ENCODE results near the gene GALNT2. TPM values are rescaled to one million over a fixed set of nuclear protein-coding genes. Genes with fewer than 3 reads are reported as not detected.

The GALNT2 gene
- total and polyA plus RNA-seq, 4 donors = 47.5 to 182 (median 114) TPM

DNA sequence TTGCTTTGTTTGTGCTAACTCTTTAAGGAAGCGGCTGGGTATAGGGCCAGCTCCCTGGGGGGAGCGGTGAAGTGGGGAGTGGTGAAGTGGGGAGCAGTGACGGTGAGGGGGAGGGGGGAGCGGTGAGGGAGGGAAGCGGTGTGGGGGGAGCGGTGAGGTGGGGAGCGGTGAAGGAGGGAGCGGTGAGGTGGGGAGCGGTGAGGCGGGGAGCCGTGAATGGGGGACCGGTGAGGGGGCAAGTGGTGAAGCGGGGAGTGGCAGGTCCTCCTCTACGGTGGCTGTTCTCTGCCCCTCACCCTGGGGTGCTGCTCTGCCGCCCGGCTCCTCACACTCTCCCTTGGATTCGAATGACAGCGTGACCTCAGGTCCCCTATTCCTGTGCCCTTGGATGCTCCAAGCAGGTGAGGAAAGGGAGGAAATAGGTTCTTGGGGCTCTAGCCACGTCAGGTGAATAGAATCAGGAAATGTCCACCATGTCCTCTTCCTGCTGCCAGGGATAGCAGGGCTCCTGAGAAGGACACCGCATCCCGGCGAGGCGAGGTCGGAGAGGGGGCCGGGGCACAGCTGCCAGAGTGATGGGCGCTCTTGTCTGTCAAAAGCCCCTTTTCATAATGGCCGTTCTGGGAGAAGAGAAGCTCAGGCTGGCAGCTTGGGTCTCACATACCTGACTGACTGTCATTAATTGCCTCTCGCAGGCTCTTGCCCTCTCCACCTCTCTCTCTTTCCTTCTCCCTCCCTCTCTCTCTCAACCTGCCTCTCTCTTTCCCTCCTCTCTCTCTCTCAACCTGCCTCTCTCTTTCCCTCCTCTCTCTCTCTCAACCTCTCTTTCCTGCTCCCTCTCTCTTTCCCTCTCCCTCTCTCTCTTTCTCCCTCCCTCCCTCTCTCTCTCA is 224.9 kb downstream of the GALNT2 start:
- no peak for DNase-seq (ENCODE audit: low spot score)
- Histone ChIP-seq H3K27ac (ENCODE audit: low read depth in 1 of 2, low read length in 2 of 2) (no peak overlapping the region), H3K27me3 (ENCODE audit: control insufficient read depth in 4 of 4, insufficient read depth in 4 of 4, low read length in 3 of 4) (no peaks in the 10 kb centered on the region), H3K4me1 (ENCODE audit: control insufficient read depth in 4 of 4, insufficient read depth in 4 of 4, low read length in 3 of 4) (no peaks in the 10 kb centered on the region), H3K36me3 (ENCODE audit: control insufficient read depth in 4 of 4, insufficient read depth in 3 of 4, low read depth in 1 of 4, low read length in 3 of 4) (no peaks in the 10 kb centered on the region), H3K4me3 (ENCODE audit: low read depth in 1 of 3, low read length in 3 of 3) (no peak overlapping the region), H3K9ac (ENCODE audit: low read depth in 1 of 2, low read length in 2 of 2) (no peak overlapping the region), H3K9me3 (ENCODE audit: control insufficient read depth in 4 of 4, low read length in 3 of 4) (no peaks in the 10 kb centered on the region)
- TF ChIP-seq HNF4A (conservative IDR thresholded peaks at IDR 0.05) = no peak
- no peak for TF ChIP-seq RXRA (IDR thresholded peaks at IDR 0.05)
- TF ChIP-seq FOXA1 (IDR thresholded peaks at IDR 0.05) = no peak
- TF ChIP-seq NR2F2 (IDR thresholded peaks at IDR 0.05) = no peak
- no peak for TF ChIP-seq HNF4G (IDR thresholded peaks at IDR 0.05)
- TF ChIP-seq SP1 (IDR thresholded peaks at IDR 0.05) = no peak
- TF ChIP-seq RAD21 (IDR thresholded peaks at IDR 0.05) = no peak
- TF ChIP-seq FOXA2 (IDR thresholded peaks at IDR 0.05) = no peak
- TF ChIP-seq, protein P1, sequence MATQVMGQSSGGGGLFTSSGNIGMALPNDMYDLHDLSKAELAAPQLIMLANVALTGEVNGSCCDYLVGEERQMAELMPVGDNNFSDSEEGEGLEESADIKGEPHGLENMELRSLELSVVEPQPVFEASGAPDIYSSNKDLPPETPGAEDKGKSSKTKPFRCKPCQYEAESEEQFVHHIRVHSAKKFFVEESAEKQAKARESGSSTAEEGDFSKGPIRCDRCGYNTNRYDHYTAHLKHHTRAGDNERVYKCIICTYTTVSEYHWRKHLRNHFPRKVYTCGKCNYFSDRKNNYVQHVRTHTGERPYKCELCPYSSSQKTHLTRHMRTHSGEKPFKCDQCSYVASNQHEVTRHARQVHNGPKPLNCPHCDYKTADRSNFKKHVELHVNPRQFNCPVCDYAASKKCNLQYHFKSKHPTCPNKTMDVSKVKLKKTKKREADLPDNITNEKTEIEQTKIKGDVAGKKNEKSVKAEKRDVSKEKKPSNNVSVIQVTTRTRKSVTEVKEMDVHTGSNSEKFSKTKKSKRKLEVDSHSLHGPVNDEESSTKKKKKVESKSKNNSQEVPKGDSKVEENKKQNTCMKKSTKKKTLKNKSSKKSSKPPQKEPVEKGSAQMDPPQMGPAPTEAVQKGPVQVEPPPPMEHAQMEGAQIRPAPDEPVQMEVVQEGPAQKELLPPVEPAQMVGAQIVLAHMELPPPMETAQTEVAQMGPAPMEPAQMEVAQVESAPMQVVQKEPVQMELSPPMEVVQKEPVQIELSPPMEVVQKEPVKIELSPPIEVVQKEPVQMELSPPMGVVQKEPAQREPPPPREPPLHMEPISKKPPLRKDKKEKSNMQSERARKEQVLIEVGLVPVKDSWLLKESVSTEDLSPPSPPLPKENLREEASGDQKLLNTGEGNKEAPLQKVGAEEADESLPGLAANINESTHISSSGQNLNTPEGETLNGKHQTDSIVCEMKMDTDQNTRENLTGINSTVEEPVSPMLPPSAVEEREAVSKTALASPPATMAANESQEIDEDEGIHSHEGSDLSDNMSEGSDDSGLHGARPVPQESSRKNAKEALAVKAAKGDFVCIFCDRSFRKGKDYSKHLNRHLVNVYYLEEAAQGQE (IDR thresholded peaks at IDR 0.05) = no peak
- TF ChIP-seq EGR1 (IDR thresholded peaks at IDR 0.05; ENCODE audit: low read depth in 2 of 2) = no peak
- TF ChIP-seq, protein P2, sequence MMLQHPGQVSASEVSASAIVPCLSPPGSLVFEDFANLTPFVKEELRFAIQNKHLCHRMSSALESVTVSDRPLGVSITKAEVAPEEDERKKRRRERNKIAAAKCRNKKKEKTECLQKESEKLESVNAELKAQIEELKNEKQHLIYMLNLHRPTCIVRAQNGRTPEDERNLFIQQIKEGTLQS (IDR thresholded peaks at IDR 0.05) = no peak
- TF ChIP-seq GABPA (IDR thresholded peaks at IDR 0.05 in 1 of 2, conservative IDR thresholded peaks at IDR 0.05 in 1 of 2) = no peak
- TF ChIP-seq YY1 (IDR thresholded peaks at IDR 0.05) = no peak
- TF ChIP-seq, protein P3, sequence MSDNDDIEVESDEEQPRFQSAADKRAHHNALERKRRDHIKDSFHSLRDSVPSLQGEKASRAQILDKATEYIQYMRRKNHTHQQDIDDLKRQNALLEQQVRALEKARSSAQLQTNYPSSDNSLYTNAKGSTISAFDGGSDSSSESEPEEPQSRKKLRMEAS (IDR thresholded peaks at IDR 0.05) = no peak
- TF ChIP-seq, protein P4, sequence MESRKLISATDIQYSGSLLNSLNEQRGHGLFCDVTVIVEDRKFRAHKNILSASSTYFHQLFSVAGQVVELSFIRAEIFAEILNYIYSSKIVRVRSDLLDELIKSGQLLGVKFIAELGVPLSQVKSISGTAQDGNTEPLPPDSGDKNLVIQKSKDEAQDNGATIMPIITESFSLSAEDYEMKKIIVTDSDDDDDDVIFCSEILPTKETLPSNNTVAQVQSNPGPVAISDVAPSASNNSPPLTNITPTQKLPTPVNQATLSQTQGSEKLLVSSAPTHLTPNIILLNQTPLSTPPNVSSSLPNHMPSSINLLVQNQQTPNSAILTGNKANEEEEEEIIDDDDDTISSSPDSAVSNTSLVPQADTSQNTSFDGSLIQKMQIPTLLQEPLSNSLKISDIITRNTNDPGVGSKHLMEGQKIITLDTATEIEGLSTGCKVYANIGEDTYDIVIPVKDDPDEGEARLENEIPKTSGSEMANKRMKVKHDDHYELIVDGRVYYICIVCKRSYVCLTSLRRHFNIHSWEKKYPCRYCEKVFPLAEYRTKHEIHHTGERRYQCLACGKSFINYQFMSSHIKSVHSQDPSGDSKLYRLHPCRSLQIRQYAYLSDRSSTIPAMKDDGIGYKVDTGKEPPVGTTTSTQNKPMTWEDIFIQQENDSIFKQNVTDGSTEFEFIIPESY (IDR thresholded peaks at IDR 0.05) = no peak
- 80% methylated on average over 28 of the region's 28 CpGs for whole genome bisulfite sequencing

DNA sequence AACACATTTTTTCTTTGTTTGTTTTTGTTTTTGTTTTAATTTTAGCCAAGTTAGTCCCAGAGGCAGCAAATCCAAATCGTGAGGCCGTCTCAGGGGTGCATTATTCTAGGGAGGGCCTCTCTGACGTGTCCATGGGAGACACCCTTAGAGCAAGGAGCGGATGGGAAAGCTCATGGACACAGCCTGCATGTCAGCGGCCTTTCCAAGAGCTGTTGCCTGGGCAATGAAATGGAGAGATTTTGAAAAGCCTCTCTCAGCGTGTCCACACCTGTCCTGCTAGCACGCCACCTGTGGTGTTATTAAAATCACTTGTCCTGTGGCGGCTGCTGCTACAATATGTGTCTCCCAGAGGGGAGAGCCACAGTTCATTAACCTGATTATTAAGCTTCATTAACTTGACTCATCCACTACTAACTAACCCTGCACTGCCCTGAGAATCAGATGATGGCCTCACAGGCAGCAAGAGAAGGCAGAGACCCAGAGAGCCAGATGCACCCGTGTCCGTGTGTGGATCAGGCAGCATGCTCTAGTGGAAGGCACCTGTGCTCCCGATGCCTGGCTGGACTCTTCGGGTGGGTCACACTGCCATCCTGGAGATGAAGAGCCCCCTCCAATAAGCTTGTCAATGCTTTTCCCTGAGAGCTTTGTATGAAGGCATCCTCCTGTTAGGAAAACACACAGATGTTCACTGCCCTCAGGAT is 225.8 kb downstream of the GALNT2 start:
- DNase-seq (ENCODE audit: low spot score) = no peak
- Histone ChIP-seq H3K4me3 (ENCODE audit: low read depth in 1 of 3, low read length in 3 of 3) (no peak overlapping the region), H3K9me3 (ENCODE audit: control insufficient read depth in 4 of 4, low read length in 3 of 4) (no peaks in the 10 kb centered on the region), H3K27me3 (ENCODE audit: control insufficient read depth in 4 of 4, insufficient read depth in 4 of 4, low read length in 3 of 4) (no peaks in the 10 kb centered on the region), H3K27ac (ENCODE audit: low read depth in 1 of 2, low read length in 2 of 2) (no peak overlapping the region), H3K4me1 (ENCODE audit: control insufficient read depth in 4 of 4, insufficient read depth in 4 of 4, low read length in 3 of 4) (no peaks in the 10 kb centered on the region), H3K9ac (ENCODE audit: low read depth in 1 of 2, low read length in 2 of 2) (no peak overlapping the region), H3K36me3 (ENCODE audit: control insufficient read depth in 4 of 4, insufficient read depth in 3 of 4, low read depth in 1 of 4, low read length in 3 of 4) (no peaks in the 10 kb centered on the region)
- TF ChIP-seq, protein P1 (IDR thresholded peaks at IDR 0.05) = no peak
- TF ChIP-seq, protein P3 (IDR thresholded peaks at IDR 0.05) = no peak
- TF ChIP-seq SP1 (IDR thresholded peaks at IDR 0.05) = no peak
- WGBS = 88% methylated on average over 12 of the region's 12 CpGs
